ENCODE measurements around the gene SGF29.
"Not testable (repeated sequence)": the region's sequence is repeated elsewhere in the genome, so short reads cannot be mapped to it uniquely, and the experiment has no call there.

SGF29 gene

GRCh38 chr16:28591355-28591754 is 37.6 kb downstream of the SGF29 start:
- no peak overlapping the region for H3K23ac ChIP-seq (ENCODE audit: low read length in 2 of 2)
- no peak overlapping the region for H3K4me3 ChIP-seq (ENCODE audit: insufficient read depth in 1 of 2, low read depth in 1 of 2, low read length in 2 of 2)
- H2BK12ac ChIP-seq (ENCODE audit: low read length in 2 of 2) = no peak overlapping the region
- no peak overlapping the region for H2BK5ac ChIP-seq (ENCODE audit: low read depth, low read length, poor library complexity, severe bottlenecking)
- H2BK15ac ChIP-seq (ENCODE audit: low read depth, poor library complexity, severe bottlenecking) = no peak overlapping the region
- no peak overlapping the region for H3K27ac ChIP-seq (ENCODE audit: low read length, poor library complexity, severe bottlenecking)
- no peak overlapping the region for H3K4ac ChIP-seq (ENCODE audit: low read depth in 1 of 2, low read length in 2 of 2)
- H3K27me3 ChIP-seq (ENCODE audit: control insufficient read depth in 1 of 2, insufficient read depth in 1 of 2, low read length in 2 of 2) = peaks cover 0 to 5% of the 10 kb centered on the region in 2 experiments
- H3K4me2 ChIP-seq (ENCODE audit: low read length, poor library complexity, severe bottlenecking) = no peak overlapping the region
- H3K79me1 ChIP-seq (replicated peaks; ENCODE audit: low read length, poor library complexity, severe bottlenecking) = no peaks in the 10 kb centered on the region
- no peak overlapping the region for H3K14ac ChIP-seq (ENCODE audit: low read length in 2 of 2)
- no peaks in the 10 kb centered on the region for H3K9me3 ChIP-seq (ENCODE audit: control insufficient read depth, low read length)
- H3K36me3 ChIP-seq (ENCODE audit: control insufficient read depth in 1 of 2, insufficient read depth in 2 of 2, low read depth in 1 of 2, low read length in 2 of 2) = peaks cover 21 to 51% of the 10 kb centered on the region in 2 experiments
- H2AK5ac ChIP-seq (ENCODE audit: low read length, severe bottlenecking) = no peak overlapping the region
- no peak for DNase-seq
- H4K8ac ChIP-seq (ENCODE audit: low read length) = no peak overlapping the region
- WGBS = 95% methylated on average over 6 of the region's 6 CpGs
- no peak overlapping the region for H2AFZ ChIP-seq (ENCODE audit: low read depth, low read length)
- H2BK120ac ChIP-seq (ENCODE audit: low read depth, low read length) = no peak overlapping the region
- peaks cover 6% of the 10 kb centered on the region for H3K4me1 ChIP-seq (ENCODE audit: control insufficient read depth, insufficient read depth, low read depth, low read length)
- H3K9ac ChIP-seq (ENCODE audit: low read length) = no peak overlapping the region
- no peak overlapping the region for H4K91ac ChIP-seq (ENCODE audit: low read length)
- H3K18ac ChIP-seq (ENCODE audit: low read depth in 1 of 2, low read length in 2 of 2) = no peak overlapping the region

GRCh38 chr16:28592511-28592910 is 38.8 kb downstream of the SGF29 start:
- Histone ChIP-seq H3K4me1 (ENCODE audit: control insufficient read depth, insufficient read depth, low read depth, low read length) (peaks cover 3% of the 10 kb centered on the region), H3K36me3 (ENCODE audit: control insufficient read depth in 1 of 2, insufficient read depth in 2 of 2, low read depth in 1 of 2, low read length in 2 of 2) (peaks cover 17 to 47% of the 10 kb centered on the region in 2 experiments), H2BK12ac (ENCODE audit: low read length in 2 of 2) (no peak overlapping the region), H3K18ac (ENCODE audit: low read depth in 1 of 2, low read length in 2 of 2) (no peak overlapping the region), H3K9ac (ENCODE audit: low read length) (no peak overlapping the region), H2AFZ (ENCODE audit: low read depth, low read length) (no peak overlapping the region), H4K8ac (ENCODE audit: low read length) (no peak overlapping the region), H3K9me3 (ENCODE audit: control insufficient read depth, low read length) (no peaks in the 10 kb centered on the region), H3K4me3 (ENCODE audit: insufficient read depth in 1 of 2, low read depth in 1 of 2, low read length in 2 of 2) (no peak overlapping the region), H4K91ac (ENCODE audit: low read length) (no peak overlapping the region), H3K14ac (ENCODE audit: low read length in 2 of 2) (no peak overlapping the region), H3K27ac (ENCODE audit: low read length, poor library complexity, severe bottlenecking) (no peak overlapping the region), H2BK15ac (ENCODE audit: low read depth, poor library complexity, severe bottlenecking) (no peak overlapping the region), H3K79me1 (replicated peaks; ENCODE audit: low read length, poor library complexity, severe bottlenecking) (no peaks in the 10 kb centered on the region), H2BK120ac (ENCODE audit: low read depth, low read length) (no peak overlapping the region), H3K23ac (ENCODE audit: low read length in 2 of 2) (no peak overlapping the region), H3K27me3 (ENCODE audit: control insufficient read depth in 1 of 2, insufficient read depth in 1 of 2, low read length in 2 of 2) (peaks cover 0 to 15% of the 10 kb centered on the region in 2 experiments), H2AK5ac (ENCODE audit: low read length, severe bottlenecking) (no peak overlapping the region), H2BK5ac (ENCODE audit: low read depth, low read length, poor library complexity, severe bottlenecking) (no peak overlapping the region), H3K4ac (ENCODE audit: low read depth in 1 of 2, low read length in 2 of 2) (no peak overlapping the region), H3K4me2 (ENCODE audit: low read length, poor library complexity, severe bottlenecking) (no peak overlapping the region)
- 94% methylated on average over 5 of the region's 5 CpGs for WGBS
- no peak for DNase-seq

GRCh38 chr16:28592979-28593553 is 39.3 kb downstream of the SGF29 start:
- Histone ChIP-seq H3K14ac (ENCODE audit: low read length in 2 of 2) (no peak overlapping the region), H3K4me2 (ENCODE audit: low read length, poor library complexity, severe bottlenecking) (no peak overlapping the region), H2AFZ (ENCODE audit: low read depth, low read length) (no peak overlapping the region), H2AK5ac (ENCODE audit: low read length, severe bottlenecking) (no peak overlapping the region), H2BK5ac (ENCODE audit: low read depth, low read length, poor library complexity, severe bottlenecking) (no peak overlapping the region), H3K4me1 (ENCODE audit: control insufficient read depth, insufficient read depth, low read depth, low read length) (peaks cover 3% of the 10 kb centered on the region), H3K4ac (ENCODE audit: low read depth in 1 of 2, low read length in 2 of 2) (no peak overlapping the region), H3K36me3 (ENCODE audit: control insufficient read depth in 1 of 2, insufficient read depth in 2 of 2, low read depth in 1 of 2, low read length in 2 of 2) (peaks cover 17 to 47% of the 10 kb centered on the region in 2 experiments), H3K79me1 (replicated peaks; ENCODE audit: low read length, poor library complexity, severe bottlenecking) (no peaks in the 10 kb centered on the region), H3K27me3 (ENCODE audit: control insufficient read depth in 1 of 2, insufficient read depth in 1 of 2, low read length in 2 of 2) (peaks cover 0 to 20% of the 10 kb centered on the region in 2 experiments), H2BK15ac (ENCODE audit: low read depth, poor library complexity, severe bottlenecking) (no peak overlapping the region), H3K4me3 (ENCODE audit: insufficient read depth in 1 of 2, low read depth in 1 of 2, low read length in 2 of 2) (no peak overlapping the region), H3K27ac (ENCODE audit: low read length, poor library complexity, severe bottlenecking) (no peak overlapping the region), H2BK12ac (ENCODE audit: low read length in 2 of 2) (no peak overlapping the region), H4K91ac (ENCODE audit: low read length) (no peak overlapping the region), H3K18ac (ENCODE audit: low read depth in 1 of 2, low read length in 2 of 2) (no peak overlapping the region), H3K9ac (ENCODE audit: low read length) (no peak overlapping the region), H4K8ac (ENCODE audit: low read length) (no peak overlapping the region), H3K23ac (ENCODE audit: low read length in 2 of 2) (no peak overlapping the region), H3K9me3 (ENCODE audit: control insufficient read depth, low read length) (no peaks in the 10 kb centered on the region), H2BK120ac (ENCODE audit: low read depth, low read length) (no peak overlapping the region)
- 91% methylated on average over 7 of the region's 13 CpGs for WGBS
- no peak for DNase-seq

- not testable (repeated sequence) for H3K27ac ChIP-seq (ENCODE audit: low read length, poor library complexity, severe bottlenecking); H3K4me2 ChIP-seq (ENCODE audit: low read length, poor library complexity, severe bottlenecking); H2BK15ac ChIP-seq (ENCODE audit: low read depth, poor library complexity, severe bottlenecking); H2BK120ac ChIP-seq (ENCODE audit: low read depth, low read length); H2BK12ac ChIP-seq (ENCODE audit: low read length in 2 of 2); H3K4ac ChIP-seq (ENCODE audit: low read depth in 1 of 2, low read length in 2 of 2); H3K9me3 ChIP-seq (ENCODE audit: control insufficient read depth, low read length); H3K18ac ChIP-seq (ENCODE audit: low read depth in 1 of 2, low read length in 2 of 2); H4K91ac ChIP-seq (ENCODE audit: low read length); H3K14ac ChIP-seq (ENCODE audit: low read length in 2 of 2); H2AK5ac ChIP-seq (ENCODE audit: low read length, severe bottlenecking); H2AFZ ChIP-seq (ENCODE audit: low read depth, low read length); DNase-seq; H4K8ac ChIP-seq (ENCODE audit: low read length); H3K4me1 ChIP-seq (ENCODE audit: control insufficient read depth, insufficient read depth, low read depth, low read length); H3K79me1 ChIP-seq (replicated peaks; ENCODE audit: low read length, poor library complexity, severe bottlenecking); H3K23ac ChIP-seq (ENCODE audit: low read length in 2 of 2); H2BK5ac ChIP-seq (ENCODE audit: low read depth, low read length, poor library complexity, severe bottlenecking); H3K4me3 ChIP-seq (ENCODE audit: insufficient read depth in 1 of 2, low read depth in 1 of 2, low read length in 2 of 2); H3K9ac ChIP-seq (ENCODE audit: low read length)
- Histone ChIP-seq H3K27me3 (ENCODE audit: control insufficient read depth in 1 of 2, insufficient read depth in 1 of 2, low read length in 2 of 2) (peaks cover 0 to 23% of the 10 kb centered on the region in 2 experiments), H3K36me3 (ENCODE audit: control insufficient read depth in 1 of 2, insufficient read depth in 2 of 2, low read depth in 1 of 2, low read length in 2 of 2) (peaks cover 10 to 26% of the 10 kb centered on the region in 2 experiments)
- 88% methylated on average over 4 of the region's 6 CpGs for WGBS
These were observed 41.7 kb downstream of the SGF29 start for GRCh38 chr16:28595451-28595850.
